KOPT-K1 (cell line): Measurements from ENCODE around the gene KRTAP21-1.
"Not testable (repeated sequence)": the region's sequence is repeated elsewhere in the genome, so short reads cannot be mapped to it uniquely, and the experiment has no call there.

Experiments used
- H3K27ac ChIP-seq: fragments of 200-600 bp; sonication (generic); 2 replicates; pipeline ENCODE4 v1.5.1; 2016; ENCODE audit warnings: antibody characterized with exemption, mild to moderate bottlenecking, low read depth, low read length; ENCODE audit not compliant: poor library complexity, severe bottlenecking
- H3K36me3 ChIP-seq: fragments of 200-600 bp; sonication (generic); 2 replicates; pipeline ENCODE4 v1.5.1; 2017; ENCODE audit warnings: antibody characterized with exemption, mild to moderate bottlenecking, low read length, moderate library complexity; ENCODE audit not compliant: insufficient read depth
- H3K9me3 ChIP-seq: fragments of 200-600 bp; sonication (generic); 2 replicates; pipeline ENCODE4 v1.5.1; 2017; ENCODE audit warnings: antibody characterized with exemption, low read length, mild to moderate bottlenecking; ENCODE audit not compliant: insufficient read depth, poor library complexity, severe bottlenecking

KRTAP21-1 gene

GRCh38 chr21:30755328-30755727 is at the start of gene KRTAP21-1:
TSS of gene KRTAP21-1 (minus strand) at chr21:30755428. CDS start at chr21:30755378, 50 bp downstream.
- not testable (repeated sequence) for H3K27ac ChIP-seq, H3K36me3 ChIP-seq, H3K9me3 ChIP-seq

DNA sequence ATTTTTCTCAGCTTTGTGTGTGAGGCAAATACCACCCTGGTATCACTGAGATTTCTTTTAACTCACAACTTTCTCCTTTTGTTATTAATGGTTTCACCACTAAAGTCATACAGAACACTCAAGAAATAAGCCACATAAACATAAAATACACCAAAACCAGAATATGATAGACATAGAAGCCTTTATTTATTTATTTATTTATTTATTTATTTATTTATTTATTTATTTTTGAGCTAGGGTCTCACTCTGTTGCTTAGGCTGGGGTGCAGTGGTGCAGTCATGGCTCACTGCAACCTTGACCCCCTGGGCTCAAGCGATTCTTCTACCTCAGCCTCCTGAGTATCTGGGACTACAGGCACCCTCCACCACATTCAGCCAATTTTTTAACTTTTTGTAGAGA is 45.4 kb upstream of the KRTAP21-1 start:
- H3K36me3 ChIP-seq = no peaks in the 10 kb centered on the region
- H3K9me3 ChIP-seq = no peaks in the 10 kb centered on the region
- no peak overlapping the region for H3K27ac ChIP-seq

DNA sequence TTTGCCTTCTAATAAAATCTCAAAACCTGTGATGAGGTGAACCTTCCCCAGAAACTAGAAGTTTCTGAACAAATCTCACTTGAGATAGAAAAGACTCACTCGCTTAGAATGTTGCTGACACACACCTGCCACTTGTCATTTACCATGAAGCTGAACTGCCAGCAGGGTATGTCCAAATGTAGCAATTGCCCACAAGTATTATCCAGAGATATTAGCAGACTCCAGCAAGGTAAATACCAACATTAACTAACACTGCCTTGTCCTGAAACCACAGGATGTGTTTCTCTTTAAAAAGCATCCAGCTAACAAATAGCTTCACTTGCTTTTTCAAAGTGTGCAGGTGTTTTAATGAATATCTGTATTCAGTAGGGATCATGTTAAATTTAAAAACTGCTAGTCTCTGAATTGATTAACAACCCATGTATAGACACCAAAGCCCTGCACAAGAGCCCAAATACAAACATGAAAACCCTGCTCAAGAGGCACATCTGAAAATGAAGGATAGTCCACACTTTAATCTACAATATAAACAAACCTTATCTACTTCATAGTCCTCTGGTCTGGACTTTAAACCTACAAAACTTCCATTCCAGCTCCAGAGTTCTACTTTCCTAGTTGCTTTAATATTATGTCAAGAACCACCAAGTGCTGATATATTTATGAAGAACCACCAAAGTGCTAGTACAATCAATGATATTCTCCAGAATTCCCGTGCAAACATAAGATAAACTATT is 38.5 kb upstream of the KRTAP21-1 start:
- no peaks in the 10 kb centered on the region for H3K9me3 ChIP-seq
- H3K36me3 ChIP-seq = no peaks in the 10 kb centered on the region
- no peak overlapping the region for H3K27ac ChIP-seq

- no peak overlapping the region for H3K27ac ChIP-seq
- H3K9me3 ChIP-seq = no peaks in the 10 kb centered on the region
- H3K36me3 ChIP-seq = no peaks in the 10 kb centered on the region
These were observed 24.0 kb upstream of the KRTAP21-1 start for GRCh38 chr21:30779249-30779648.

- Histone ChIP-seq H3K27ac (no peak overlapping the region), H3K36me3 (no peaks in the 10 kb centered on the region), H3K9me3 (no peaks in the 10 kb centered on the region)
These were observed 14.7 kb upstream of the KRTAP21-1 start for GRCh38 chr21:30769724-30770431.

GRCh38 chr21:30760776-30761175 is 5.5 kb upstream of the KRTAP21-1 start:
- Histone ChIP-seq H3K27ac (no peak overlapping the region), H3K9me3 (no peaks in the 10 kb centered on the region), H3K36me3 (no peaks in the 10 kb centered on the region)

DNA sequence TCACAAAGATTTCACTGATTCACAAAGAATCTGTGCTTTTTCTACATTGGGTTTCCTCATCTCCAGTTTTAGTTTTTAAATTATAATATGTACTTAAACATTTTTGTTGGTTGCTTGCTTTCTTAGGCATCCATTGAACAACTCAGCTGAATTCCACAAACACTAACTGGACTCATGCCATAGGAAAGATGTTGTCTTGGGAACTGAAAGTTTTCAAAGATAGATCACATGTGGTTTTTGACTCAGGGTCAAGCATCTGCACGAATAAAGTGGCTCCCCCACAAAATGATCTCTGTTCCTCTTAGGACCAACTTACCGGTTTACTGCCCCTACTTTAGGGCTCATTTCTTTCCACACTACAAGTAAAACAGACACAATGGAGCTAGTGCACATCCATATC is 3.1 kb upstream of the KRTAP21-1 start:
- Histone ChIP-seq H3K9me3 (no peaks in the 10 kb centered on the region), H3K27ac (no peak overlapping the region), H3K36me3 (no peaks in the 10 kb centered on the region)

DNA sequence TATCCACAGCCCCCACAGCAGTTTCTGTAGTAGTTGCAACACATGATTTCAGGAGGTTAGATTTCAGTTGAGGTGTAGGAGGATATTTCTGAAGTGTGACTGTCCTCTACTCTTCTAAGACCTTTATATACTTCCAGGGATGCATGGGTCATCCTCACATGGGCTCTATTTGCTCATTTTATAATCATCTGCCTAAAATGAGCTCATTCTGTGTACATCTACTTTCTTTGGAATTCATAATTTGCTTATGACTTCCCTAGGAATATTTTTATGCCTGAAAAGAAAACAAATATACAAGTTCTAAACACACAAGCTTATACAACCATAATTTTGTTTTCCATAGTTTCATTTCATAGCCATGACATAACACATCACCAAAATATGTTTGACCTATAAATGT is 8.1 kb downstream of the KRTAP21-1 start, which contains the start of gene KRTAP21-2:
KRTAP21-2 (minus strand) TSS at position 101 of the 400 bp plus-strand sequence; CDS start at position 44, 57 bp downstream.
- peaks cover under 1% of the 10 kb centered on the region for H3K9me3 ChIP-seq
- no peak within 1 kb of the TSS for H3K27ac ChIP-seq
- H3K36me3 ChIP-seq = no peaks in the 10 kb centered on the region

DNA sequence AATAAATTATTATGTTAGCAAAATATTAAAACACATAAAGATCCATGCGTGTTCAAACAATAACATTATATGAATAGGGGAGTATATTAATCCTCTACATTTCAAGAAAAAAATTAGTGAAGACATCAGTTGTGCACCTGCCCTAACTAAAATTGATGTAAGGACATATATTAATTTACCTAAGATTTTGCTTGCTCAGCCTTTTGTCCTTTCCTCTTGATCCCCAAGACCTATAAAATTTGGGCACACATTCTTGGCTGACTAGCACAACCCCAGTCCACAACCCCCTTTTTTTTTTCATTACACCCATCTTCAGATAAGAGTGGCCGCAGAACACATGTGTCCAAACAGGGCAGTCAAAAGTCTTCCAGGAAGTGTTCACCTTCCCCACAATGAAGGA is 14.8 kb downstream of the KRTAP21-1 start:
- no peaks in the 10 kb centered on the region for H3K36me3 ChIP-seq
- H3K9me3 ChIP-seq = peaks cover 6% of the 10 kb centered on the region
- no peak overlapping the region for H3K27ac ChIP-seq

DNA sequence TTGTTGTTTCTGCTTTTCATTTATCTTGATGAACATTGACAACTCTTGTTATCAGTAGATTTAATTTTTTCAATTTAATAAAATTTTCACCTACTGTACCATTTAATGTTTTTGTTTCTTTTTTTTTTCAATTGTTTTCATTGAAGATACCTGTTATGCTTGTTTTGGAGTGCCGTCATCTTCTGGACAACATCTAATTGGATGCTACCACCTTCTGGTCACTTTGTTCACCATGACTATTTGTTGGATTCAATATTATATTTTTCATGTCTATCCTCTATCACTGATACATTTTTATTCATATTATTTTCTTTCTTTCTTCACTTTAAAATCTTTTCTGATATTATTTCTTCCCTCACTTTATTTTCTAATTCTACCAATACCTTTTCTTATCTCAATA is 22.2 kb downstream of the KRTAP21-1 start:
- Histone ChIP-seq H3K27ac (no peak overlapping the region), H3K36me3 (no peaks in the 10 kb centered on the region), H3K9me3 (no peaks in the 10 kb centered on the region)

- no peaks in the 10 kb centered on the region for H3K9me3 ChIP-seq
- H3K27ac ChIP-seq = no peak overlapping the region
- no peaks in the 10 kb centered on the region for H3K36me3 ChIP-seq
These were observed 28.5 kb downstream of the KRTAP21-1 start for GRCh38 chr21:30726726-30727125.

DNA sequence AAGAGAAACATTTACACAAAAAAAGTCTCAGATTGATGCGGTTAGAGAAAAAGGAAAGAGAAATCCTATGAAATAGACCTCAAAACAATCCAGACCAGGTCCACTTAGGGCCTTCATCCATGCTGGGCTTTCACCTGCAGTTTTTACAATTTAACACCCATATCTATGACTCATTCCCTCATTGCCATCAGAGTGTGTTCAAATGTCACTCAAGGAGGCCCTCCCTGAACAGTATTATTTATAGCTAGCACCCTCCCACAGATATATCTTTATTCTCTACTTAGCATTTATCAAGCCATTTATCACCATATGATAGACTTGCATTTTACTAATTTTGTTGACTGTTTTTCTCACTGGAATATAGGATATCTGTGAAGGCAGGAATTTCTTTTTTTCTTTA is 35.8 kb downstream of the KRTAP21-1 start:
- H3K9me3 ChIP-seq = no peaks in the 10 kb centered on the region
- no peaks in the 10 kb centered on the region for H3K36me3 ChIP-seq
- no peak overlapping the region for H3K27ac ChIP-seq

- H3K9me3 ChIP-seq = no peaks in the 10 kb centered on the region
- no peak within 1 kb of the TSS for H3K27ac ChIP-seq
These were observed 36.9 kb downstream of the KRTAP21-1 start, which contains the start of gene KRTAP21-3 for GRCh38 chr21:30718239-30718909. TSS of gene KRTAP21-3 (minus strand) at chr21:30718777. CDS start at chr21:30718759, 18 bp downstream.

GRCh38 chr21:30717105-30717504 is 38.1 kb downstream of the KRTAP21-1 start:
- Histone ChIP-seq H3K36me3 (no peaks in the 10 kb centered on the region), H3K27ac (no peak overlapping the region), H3K9me3 (no peaks in the 10 kb centered on the region)

More at GRCh38 chr21:30718239-30718909, 36.9 kb downstream of the KRTAP21-1 start, which contains the start of gene KRTAP21-3:
- H3K36me3 ChIP-seq = no peaks in the 10 kb centered on the region

GRCh38 chr21:30714946-30715345 is 40.3 kb downstream of the KRTAP21-1 start:
- Histone ChIP-seq H3K27ac (no peak overlapping the region), H3K36me3 (no peaks in the 10 kb centered on the region), H3K9me3 (no peaks in the 10 kb centered on the region)
